Naive thymus-derived CD4-positive, alpha-beta T cell (primary cell): ENCODE results near the gene NTM. TPM values are rescaled to one million over a fixed set of nuclear protein-coding genes. Genes with fewer than 3 reads are reported as not detected.

Source experiments
- ATAC-seq: fragments of 150-1000 bp; cut with Tn5 transposase; 2 replicates; pipeline ENCODE4 v1.10.0; 2021; ENCODE audit warnings: mild to moderate bottlenecking, moderate library complexity
- CTCF ChIA-PET: fragments of 350-600 bp; sonication (Branson Sonifier 250); formaldehyde crosslinking; loops from one replicate; lab custom pipeline; 2021; ENCODE audit warnings: antibody characterized with exemption; lab: Charles Lee
- POLR2A ChIA-PET: fragments of 350-600 bp; sonication (Branson Sonifier 250); formaldehyde crosslinking; loops from one replicate; lab custom pipeline; 2021; ENCODE audit warnings: antibody characterized with exemption, inconsistent platforms; lab: Charles Lee
- DNase-seq, 9 donors: peaks; one replicate each; pipeline versions ENCODE4 v3.0.0 to v3.0.0-alpha.2; 2020 to 2022; ENCODE audit warnings: mixed read lengths in 1 of 9
- H3K27ac ChIP-seq: one replicate; pipeline ENCODE4 v1.7.0; 2013; ENCODE audit warnings: mild to moderate bottlenecking, low read depth, low read length, moderate library complexity
- H3K27me3 ChIP-seq, 2 donors: one replicate each; pipeline ENCODE4 v1.7.0; 2013; ENCODE audit warnings: low read length in 2 of 2, mild to moderate bottlenecking in 2 of 2, moderate library complexity in 2 of 2; ENCODE audit not compliant: control insufficient read depth in 2 of 2, insufficient read depth in 2 of 2
- H3K36me3 ChIP-seq, 3 experiments: 1 replicate in 2 of 3; 2 replicates in 1 of 3; pipeline ENCODE4 v1.7.0; 2013; ENCODE audit warnings: low read length in 3 of 3, mild to moderate bottlenecking in 3 of 3, moderate library complexity in 1 of 3; ENCODE audit not compliant: insufficient read depth in 3 of 3, control insufficient read depth in 2 of 3
- H3K4me1 ChIP-seq, 2 donors: one replicate each; pipeline ENCODE4 v1.7.0; 2013; ENCODE audit warnings: low read length in 2 of 2, mild to moderate bottlenecking in 2 of 2, moderate library complexity in 1 of 2; ENCODE audit not compliant: control insufficient read depth in 2 of 2, insufficient read depth in 2 of 2
- H3K4me3 ChIP-seq: 2 replicates; pipeline ENCODE4 v1.7.0; 2013; ENCODE audit warnings: mild to moderate bottlenecking, low read length
- H3K9me3 ChIP-seq, 3 experiments: 1 replicate in 2 of 3; 2 replicates in 1 of 3; pipeline ENCODE4 v1.7.0; 2013; ENCODE audit warnings: low read length in 3 of 3; ENCODE audit not compliant: control insufficient read depth in 2 of 3
- H3K27ac Mint-ChIP-seq, 9 donors: one replicate each; pipeline ENCODE4 v1.8.0; 2020 to 2022; ENCODE audit warnings: mixed read lengths in 9 of 9, mild to moderate bottlenecking in 8 of 9, moderate library complexity in 5 of 9, inconsistent platforms in 2 of 9
- H3K27me3 Mint-ChIP-seq, 5 donors: one replicate each; pipeline ENCODE4 v1.8.0; 2021 to 2022; ENCODE audit warnings: mixed read lengths in 5 of 5, mild to moderate bottlenecking in 1 of 5
- H3K36me3 Mint-ChIP-seq, 5 donors: one replicate each; pipeline ENCODE4 v1.8.0; 2020 to 2022; ENCODE audit warnings: mixed read lengths in 5 of 5, mild to moderate bottlenecking in 3 of 5, inconsistent platforms in 1 of 5
- H3K4me1 Mint-ChIP-seq, 7 donors: one replicate each; pipeline ENCODE4 v1.8.0; 2020 to 2022; ENCODE audit warnings: mixed read lengths in 7 of 7, mild to moderate bottlenecking in 3 of 7, inconsistent platforms in 1 of 7
- H3K4me3 Mint-ChIP-seq, 10 donors: one replicate each; pipeline ENCODE4 v1.8.0; 2020 to 2022; ENCODE audit warnings: mild to moderate bottlenecking in 10 of 10, mixed read lengths in 10 of 10, moderate library complexity in 6 of 10, inconsistent platforms in 2 of 10
- H3K9me3 Mint-ChIP-seq, 11 donors: one replicate each; pipeline ENCODE4 v1.8.0; 2020 to 2022; ENCODE audit warnings: mixed read lengths in 11 of 11, mild to moderate bottlenecking in 4 of 11, inconsistent platforms in 1 of 11, moderate library complexity in 1 of 11
- intact Hi-C, 2 donors: fragments of 100-400 bp; cut with micrococcal nuclease; formaldehyde crosslinking; loops; one replicate each; pipeline ENCODE4 v1.15.1; 2023
- polyA plus RNA-seq, 2 donors: library from polyadenylated mRNA; unstranded; fragments of 300-500 nt; fragmentation: Illumina TruSeq; gene quantifications; one replicate each; pipeline ENCODE4 v1.2.3, GENCODE V29; 2021
- total RNA-seq, 6 experiments: library from RNA in 5 of 6; stranded (reverse) in 5 of 6; gene quantifications; 1 replicate in 5 of 6; 2 replicates in 1 of 6; pipeline ENCODE4 v1.2.3 and lab custom pipeline; 2021 to 2026

The NTM gene
- total and polyA plus RNA-seq, 7 experiments from 2014 or later = not detected

- intact Hi-C loops = no loop called here
- Histone ChIP-seq H3K27me3 (no peaks in the 10 kb centered on the region), H3K4me3 (no peak overlapping the region), H3K4me1 (no peaks in the 10 kb centered on the region), H3K27ac (no peak overlapping the region), H3K9me3 (no peaks in the 10 kb centered on the region), H3K36me3 (no peaks in the 10 kb centered on the region)
- POLR2A ChIA-PET = no interaction called here
- DNase-seq = no peak
- Mint-ChIP-seq H3K9me3 (peaks cover 0 to 13% (median 0%) of the 10 kb centered on the region in 11 donors), H3K27me3 (peaks cover 11 to 21% (median 16%) of the 10 kb centered on the region in 5 donors), H3K4me3 (no peak overlapping the region), H3K4me1 (no peaks in the 10 kb centered on the region), H3K27ac (no peak overlapping the region), H3K36me3 (peaks cover 0 to 3% (median 0%) of the 10 kb centered on the region in 5 donors)
- CTCF ChIA-PET = no interaction called here
- ATAC-seq = no peak
These were observed 546.2 kb downstream of the NTM start for GRCh38 chr11:131916638-131917037.

GRCh38 chr11:131917634-131918384 lies 547.4 kb downstream of the NTM start:
- Mint-ChIP-seq H3K4me3 (no peak overlapping the region), H3K4me1 (peaks cover 0 to 2% (median 0%) of the 10 kb centered on the region in 7 donors), H3K9me3 (peaks cover 0 to 13% (median 1%) of the 10 kb centered on the region in 11 donors), H3K27me3 (peaks cover 2 to 14% (median 9%) of the 10 kb centered on the region in 5 donors), H3K36me3 (peaks cover 0 to 3% (median 0%) of the 10 kb centered on the region in 5 donors), H3K27ac (no peak overlapping the region)
- POLR2A ChIA-PET = no interaction called here
- no peak for ATAC-seq
- H3K36me3 ChIP-seq = no peaks in the 10 kb centered on the region
- intact Hi-C loops = no loop called here
- no peaks in the 10 kb centered on the region for H3K4me1 ChIP-seq
- H3K27me3 ChIP-seq = no peaks in the 10 kb centered on the region
- H3K4me3 ChIP-seq = no peak overlapping the region
- no peak for DNase-seq
- H3K27ac ChIP-seq = no peak overlapping the region
- no peaks in the 10 kb centered on the region for H3K9me3 ChIP-seq
- CTCF ChIA-PET = no interaction called here

GRCh38 chr11:131918663-131919062 lies 548.2 kb downstream of the NTM start:
- H3K36me3 ChIP-seq = no peaks in the 10 kb centered on the region
- no peak overlapping the region for H3K4me3 Mint-ChIP-seq
- CTCF ChIA-PET = no interaction called here
- DNase-seq (no peak), ATAC-seq (no peak)
- H3K36me3 Mint-ChIP-seq = peaks cover 0 to 3% (median 0%) of the 10 kb centered on the region in 5 donors
- H3K27ac ChIP-seq = no peak overlapping the region
- H3K4me1 Mint-ChIP-seq = peaks cover 0 to 2% (median 0%) of the 10 kb centered on the region in 7 donors
- intact Hi-C loops = no loop called here
- no peaks in the 10 kb centered on the region for H3K9me3 ChIP-seq
- no peak overlapping the region for H3K27ac Mint-ChIP-seq
- H3K27me3 ChIP-seq = no peaks in the 10 kb centered on the region
- H3K27me3 Mint-ChIP-seq = peaks cover 0 to 11% (median under 1%) of the 10 kb centered on the region in 5 donors
- peaks cover 0 to 11% (median 0%) of the 10 kb centered on the region in 11 donors for H3K9me3 Mint-ChIP-seq
- no peaks in the 10 kb centered on the region for H3K4me1 ChIP-seq
- no peak overlapping the region for H3K4me3 ChIP-seq
- POLR2A ChIA-PET = no interaction called here

- Mint-ChIP-seq H3K36me3 (no peaks in the 10 kb centered on the region), H3K4me1 (peaks cover 0 to 2% (median 0%) of the 10 kb centered on the region in 7 donors), H3K9me3 (peaks cover 0 to 5% (median 0%) of the 10 kb centered on the region in 11 donors), H3K4me3 (no peak overlapping the region), H3K27me3 (peaks cover 0 to 11% (median 0%) of the 10 kb centered on the region in 5 donors), H3K27ac (no peak overlapping the region)
- Histone ChIP-seq H3K27me3 (no peaks in the 10 kb centered on the region), H3K36me3 (no peaks in the 10 kb centered on the region), H3K4me1 (no peaks in the 10 kb centered on the region), H3K27ac (no peak overlapping the region), H3K9me3 (no peaks in the 10 kb centered on the region), H3K4me3 (no peak overlapping the region)
- ATAC-seq (no peak), DNase-seq (no peak)
- POLR2A ChIA-PET = no interaction called here
- intact Hi-C loops = no loop called here
- CTCF ChIA-PET = no interaction called here
These were observed 551.8 kb downstream of the NTM start for GRCh38 chr11:131922220-131922619.

GRCh38 chr11:131923309-131923708 lies 552.9 kb downstream of the NTM start:
- ChIA-PET CTCF (no interaction called here), POLR2A (no interaction called here)
- Histone ChIP-seq H3K4me1 (no peaks in the 10 kb centered on the region), H3K27ac (no peak overlapping the region), H3K4me3 (no peak overlapping the region), H3K36me3 (no peaks in the 10 kb centered on the region), H3K9me3 (no peaks in the 10 kb centered on the region), H3K27me3 (no peaks in the 10 kb centered on the region)
- DNase-seq = no peak
- no peak for ATAC-seq
- no peak overlapping the region for H3K4me3 Mint-ChIP-seq
- H3K27ac Mint-ChIP-seq = no peak overlapping the region
- intact Hi-C loops = no loop called here
- no peaks in the 10 kb centered on the region for H3K36me3 Mint-ChIP-seq
- H3K9me3 Mint-ChIP-seq = peaks cover 0 to 5% (median 0%) of the 10 kb centered on the region in 11 donors
- H3K4me1 Mint-ChIP-seq = peaks cover 0 to 2% (median 0%) of the 10 kb centered on the region in 7 donors
- H3K27me3 Mint-ChIP-seq = peaks cover 0 to 11% (median 0%) of the 10 kb centered on the region in 5 donors

- no peak overlapping the region for H3K4me3 Mint-ChIP-seq
- no peaks in the 10 kb centered on the region for H3K27me3 ChIP-seq
- intact Hi-C loops = no loop called here
- no peaks in the 10 kb centered on the region for H3K9me3 ChIP-seq
- no peaks in the 10 kb centered on the region for H3K36me3 Mint-ChIP-seq
- POLR2A ChIA-PET = no interaction called here
- H3K4me1 ChIP-seq = no peaks in the 10 kb centered on the region
- ATAC-seq = no peak
- DNase-seq = no peak
- H3K27ac ChIP-seq = no peak overlapping the region
- peaks cover 0 to 11% (median 0%) of the 10 kb centered on the region in 5 donors for H3K27me3 Mint-ChIP-seq
- CTCF ChIA-PET = no interaction called here
- no peak overlapping the region for H3K27ac Mint-ChIP-seq
- no peak overlapping the region for H3K4me3 ChIP-seq
- no peaks in the 10 kb centered on the region for H3K36me3 ChIP-seq
- H3K4me1 Mint-ChIP-seq = peaks cover 0 to 2% (median 0%) of the 10 kb centered on the region in 7 donors
- H3K9me3 Mint-ChIP-seq = peaks cover 0 to 5% (median 0%) of the 10 kb centered on the region in 11 donors
These were observed 553.6 kb downstream of the NTM start for GRCh38 chr11:131924001-131924400.
